Measurements from ENCODE around the gene SLC4A1. TPM values are rescaled to one million over a fixed set of nuclear protein-coding genes. Genes with fewer than 3 reads are reported as not detected.

SLC4A1 gene
- total RNA-seq: under 1 TPM in 3 of 4 donors, not detected in 1; 0.08 to 0.54 (median 0.45) TPM

DNA sequence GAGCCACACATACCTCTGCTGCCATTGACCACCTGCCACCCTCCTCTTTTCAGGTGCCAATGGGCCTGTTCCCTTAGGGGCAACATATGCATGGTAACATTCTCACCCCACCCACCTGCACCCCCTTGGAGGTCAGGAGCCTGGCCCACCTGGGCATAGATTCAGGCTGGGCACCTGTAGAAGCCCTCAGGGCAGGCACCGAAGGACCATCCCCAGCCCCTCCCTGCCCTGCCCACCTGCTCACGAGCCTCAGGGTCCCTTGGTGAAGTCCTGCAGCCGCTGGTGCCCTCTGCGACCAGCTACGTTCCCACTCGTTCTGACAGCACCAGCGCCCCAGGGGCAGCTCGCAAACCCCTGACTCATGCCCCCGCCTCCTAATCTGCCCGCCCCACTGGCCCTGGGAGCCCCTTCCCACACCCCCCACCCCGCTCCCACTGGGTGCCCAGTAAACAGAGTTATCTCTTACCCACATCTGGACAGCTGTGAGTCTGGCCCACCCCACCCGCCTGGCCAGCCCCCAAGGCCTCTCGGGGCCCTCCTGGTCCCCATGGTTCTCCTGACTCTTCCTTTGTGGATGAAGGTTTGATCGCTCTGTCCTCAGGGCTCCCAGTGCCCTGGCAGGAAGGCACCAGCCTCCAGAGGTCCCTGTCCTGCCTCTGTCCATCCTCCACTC is at the start of gene SLC4A1:
TSS of gene SLC4A1 (minus strand) at position 318 of the 673 bp plus-strand sequence. CDS start 5,269 bp downstream, outside the sequence.
- TF ChIP-seq EP300 (IDR thresholded peaks at IDR 0.05): no peak
- TF ChIP-seq POLR2AphosphoS5 (IDR thresholded peaks at IDR 0.05): no peak
- ATAC-seq: no peak
- Histone ChIP-seq H3K27me3 (peaks cover 13% of the 10 kb centered on the region), H3K4me1 (no peaks in the 10 kb centered on the region), H3K36me3 (no peaks in the 10 kb centered on the region), H3K9me3 (no peaks in the 10 kb centered on the region), H3K4me3 (no peak within 1 kb of the TSS), H3K27ac (no peak within 1 kb of the TSS)
- WGBS, 2 donors (ENCODE audit: low coverage in 1 of 2): 78 to 82% methylated on average over 3 to 6 of the region's 14 CpGs

DNA sequence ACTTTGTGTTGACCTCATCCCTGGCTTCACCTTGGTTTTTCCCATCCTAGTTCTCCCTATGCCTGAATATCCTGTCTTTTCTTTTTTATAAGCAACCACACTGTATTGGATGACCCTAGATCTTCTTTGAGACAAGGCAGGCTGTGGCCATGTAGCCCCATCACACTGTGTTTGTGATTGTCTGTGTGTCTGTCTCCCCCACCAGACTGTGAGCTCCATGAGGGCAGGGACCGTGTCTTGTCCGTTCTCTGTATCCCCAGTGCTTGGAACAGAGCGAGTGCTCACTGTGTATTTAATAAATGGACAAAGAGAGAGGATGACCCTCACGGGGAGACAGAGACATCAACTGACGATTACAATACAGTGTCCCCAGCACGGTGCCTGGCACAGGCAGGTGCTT is 49.6 kb upstream of the SLC4A1 start:
- no peak for ATAC-seq
- H3K9me3 ChIP-seq: no peaks in the 10 kb centered on the region
- TF ChIP-seq POLR2AphosphoS5 (IDR thresholded peaks at IDR 0.05): no peak
- no peak for TF ChIP-seq EP300 (IDR thresholded peaks at IDR 0.05)
- TF ChIP-seq, protein P1, sequence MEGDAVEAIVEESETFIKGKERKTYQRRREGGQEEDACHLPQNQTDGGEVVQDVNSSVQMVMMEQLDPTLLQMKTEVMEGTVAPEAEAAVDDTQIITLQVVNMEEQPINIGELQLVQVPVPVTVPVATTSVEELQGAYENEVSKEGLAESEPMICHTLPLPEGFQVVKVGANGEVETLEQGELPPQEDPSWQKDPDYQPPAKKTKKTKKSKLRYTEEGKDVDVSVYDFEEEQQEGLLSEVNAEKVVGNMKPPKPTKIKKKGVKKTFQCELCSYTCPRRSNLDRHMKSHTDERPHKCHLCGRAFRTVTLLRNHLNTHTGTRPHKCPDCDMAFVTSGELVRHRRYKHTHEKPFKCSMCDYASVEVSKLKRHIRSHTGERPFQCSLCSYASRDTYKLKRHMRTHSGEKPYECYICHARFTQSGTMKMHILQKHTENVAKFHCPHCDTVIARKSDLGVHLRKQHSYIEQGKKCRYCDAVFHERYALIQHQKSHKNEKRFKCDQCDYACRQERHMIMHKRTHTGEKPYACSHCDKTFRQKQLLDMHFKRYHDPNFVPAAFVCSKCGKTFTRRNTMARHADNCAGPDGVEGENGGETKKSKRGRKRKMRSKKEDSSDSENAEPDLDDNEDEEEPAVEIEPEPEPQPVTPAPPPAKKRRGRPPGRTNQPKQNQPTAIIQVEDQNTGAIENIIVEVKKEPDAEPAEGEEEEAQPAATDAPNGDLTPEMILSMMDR (IDR thresholded peaks at IDR 0.05): no peak
- no peak for TF ChIP-seq POLR2A (IDR thresholded peaks at IDR 0.05)
- H3K27ac ChIP-seq: no peak overlapping the region
- no peak overlapping the region for H3K4me3 ChIP-seq
- 65% methylated on average over 3 of the region's 6 CpGs; no CpG with 5 or more reads in 1 of the 2 donors for WGBS, 2 donors (ENCODE audit: low coverage in 1 of 2)
- H3K4me1 ChIP-seq: peaks cover 0 to 27% (median 10%) of the 10 kb centered on the region in 3 donors
- peaks cover 56% of the 10 kb centered on the region for H3K27me3 ChIP-seq
- H3K36me3 ChIP-seq: peaks cover 0 to 39% of the 10 kb centered on the region in 2 donors

DNA sequence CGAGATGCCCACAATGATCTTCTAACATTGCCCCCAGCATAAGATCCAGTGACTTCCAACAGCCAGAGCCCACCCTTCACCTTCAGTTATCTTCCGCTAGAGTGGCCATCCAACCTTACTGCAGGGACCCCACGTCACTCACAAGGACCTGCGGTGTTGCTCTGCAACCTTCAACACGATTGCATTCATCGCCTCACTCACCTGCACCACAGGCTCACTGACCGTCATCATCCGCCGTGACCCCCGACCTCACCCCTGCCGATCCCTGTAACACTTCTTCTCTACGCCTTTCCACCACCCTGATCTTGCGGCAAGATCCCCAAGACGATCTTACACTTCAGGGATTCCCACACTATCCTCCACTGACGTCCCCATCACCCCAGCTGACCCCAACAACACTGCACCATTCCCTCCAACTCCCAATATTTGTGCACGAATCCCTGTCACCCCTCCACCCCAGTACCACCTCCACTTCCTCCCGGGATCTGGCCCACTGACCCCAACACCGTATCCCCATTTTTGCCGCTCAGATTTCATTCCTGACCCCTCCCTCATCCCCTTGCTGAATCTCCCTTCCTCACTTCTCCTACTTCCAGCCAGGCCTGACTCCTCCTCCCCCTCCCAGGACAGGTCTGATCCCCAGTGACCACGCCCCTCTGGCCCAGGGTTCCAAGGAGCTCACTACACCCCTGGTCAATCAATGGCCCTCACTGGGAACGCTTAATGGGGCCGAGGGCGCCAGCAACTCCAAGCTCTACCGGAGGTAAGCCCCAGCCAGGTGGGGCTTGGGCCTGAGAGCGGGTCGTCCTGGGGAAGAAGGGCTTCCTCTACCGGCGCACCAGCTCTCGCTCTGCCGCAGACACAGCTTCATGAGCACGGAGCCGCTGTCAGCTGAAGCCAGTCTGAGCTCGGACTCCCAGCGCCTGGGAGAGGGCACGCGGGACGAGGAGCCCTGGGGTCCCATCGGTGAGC is 48.1 kb upstream of the SLC4A1 start:
- Histone ChIP-seq H3K4me1 (peaks cover 0 to 22% (median 10%) of the 10 kb centered on the region in 3 donors), H3K27me3 (peaks cover 60% of the 10 kb centered on the region), H3K36me3 (peaks cover 0 to 24% of the 10 kb centered on the region in 2 donors), H3K9me3 (no peaks in the 10 kb centered on the region), H3K4me3 (no peak overlapping the region), H3K27ac (no peak overlapping the region)
- TF ChIP-seq POLR2A (IDR thresholded peaks at IDR 0.05) (no peak), POLR2AphosphoS5 (IDR thresholded peaks at IDR 0.05) (no peak), EP300 (IDR thresholded peaks at IDR 0.05) (no peak)
- TF ChIP-seq, protein P1 (IDR thresholded peaks at IDR 0.05): no peak
- WGBS, 2 donors (ENCODE audit: low coverage in 1 of 2): 4 to 8% methylated on average over 14 to 19 of the region's 38 CpGs
- ATAC-seq: no peak

DNA sequence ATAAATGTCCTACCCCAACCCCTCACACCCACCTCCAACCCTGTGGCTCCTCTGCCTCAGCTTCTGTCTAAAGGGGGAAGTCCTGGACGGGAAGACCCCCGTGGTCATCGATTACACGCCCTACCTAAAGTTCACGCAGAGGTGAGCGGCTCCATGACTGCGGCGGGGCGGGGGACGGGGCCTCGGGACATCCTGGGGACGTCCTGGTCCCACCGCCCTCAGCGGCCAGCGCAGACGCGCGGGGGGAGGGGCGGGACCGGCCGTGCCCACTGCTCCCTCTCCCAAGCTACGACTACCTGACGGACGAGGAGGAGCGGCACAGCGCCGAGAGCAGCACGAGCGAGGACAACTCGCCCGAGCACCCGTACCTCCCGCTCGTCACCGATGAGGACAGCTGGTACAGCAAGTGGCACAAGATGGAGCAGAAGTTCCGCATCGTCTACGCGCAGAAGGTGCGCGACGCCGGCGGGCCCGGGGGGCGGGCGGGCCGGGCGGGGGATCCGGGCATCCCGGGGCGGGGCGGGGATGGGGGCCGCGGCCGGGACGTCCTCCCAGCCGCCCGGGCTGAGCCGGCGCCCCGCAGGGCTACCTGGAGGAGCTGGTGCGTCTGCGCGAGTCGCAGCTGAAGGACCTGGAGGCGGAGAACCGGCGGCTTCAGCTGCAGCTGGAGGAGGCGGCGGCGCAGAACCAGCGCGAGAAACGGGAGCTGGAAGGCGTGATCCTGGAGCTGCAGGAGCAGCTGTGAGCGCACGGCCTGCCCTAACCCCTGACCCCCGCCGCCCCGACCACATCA is 47.1 kb upstream of the SLC4A1 start:
- H3K4me3 ChIP-seq: peak overlapping the region in 1 of 2 donors; percentile 38
- H3K4me1 ChIP-seq: peaks cover 0 to 22% (median 10%) of the 10 kb centered on the region in 3 donors
- peaks cover 60% of the 10 kb centered on the region for H3K27me3 ChIP-seq
- TF ChIP-seq POLR2A (IDR thresholded peaks at IDR 0.05) (no peak), POLR2AphosphoS5 (IDR thresholded peaks at IDR 0.05) (no peak), EP300 (IDR thresholded peaks at IDR 0.05) (no peak)
- TF ChIP-seq, protein P1 (IDR thresholded peaks at IDR 0.05): no peak
- WGBS, 2 donors (ENCODE audit: low coverage in 1 of 2): no CpG with 5 or more reads among the region's 81 CpGs
- ATAC-seq: no peak
- H3K9me3 ChIP-seq: no peaks in the 10 kb centered on the region
- peaks cover 0 to 14% of the 10 kb centered on the region in 2 donors for H3K36me3 ChIP-seq
- no peak overlapping the region for H3K27ac ChIP-seq

DNA sequence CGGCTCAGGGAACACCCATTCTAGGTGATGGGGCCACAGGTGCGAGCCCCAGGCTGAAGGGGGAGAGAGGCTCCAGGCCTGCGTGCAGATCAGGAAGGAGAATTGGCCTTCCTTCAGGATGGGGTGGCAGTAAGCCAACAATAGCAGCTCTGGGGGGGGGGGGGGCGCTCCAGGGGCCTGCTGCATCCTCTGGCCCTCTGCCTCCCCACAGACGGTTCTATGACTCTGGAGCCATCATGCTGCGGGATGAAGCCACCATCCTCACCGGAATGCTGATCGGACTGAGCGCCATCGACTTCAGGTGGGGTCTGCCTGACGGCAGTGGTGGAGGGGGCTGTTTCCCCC is 46.6 kb upstream of the SLC4A1 start:
- whole genome bisulfite sequencing, 2 donors (ENCODE audit: low coverage in 1 of 2): no CpG with 5 or more reads among the region's 11 CpGs
- Histone ChIP-seq H3K4me1 (peaks cover 0 to 22% (median 10%) of the 10 kb centered on the region in 3 donors), H3K9me3 (no peaks in the 10 kb centered on the region), H3K36me3 (peaks cover 0 to 8% of the 10 kb centered on the region in 2 donors), H3K27ac (no peak overlapping the region), H3K4me3 (no peak overlapping the region), H3K27me3 (peaks cover 60% of the 10 kb centered on the region)
- TF ChIP-seq, protein P1 (IDR thresholded peaks at IDR 0.05): no peak
- TF ChIP-seq POLR2A (IDR thresholded peaks at IDR 0.05) (no peak), POLR2AphosphoS5 (IDR thresholded peaks at IDR 0.05) (no peak), EP300 (IDR thresholded peaks at IDR 0.05) (no peak)
- no peak for ATAC-seq
